Right renal pelvis (tissue), 4 donors: ENCODE results near the gene HACD2. TPM values are rescaled to one million over a fixed set of nuclear protein-coding genes. Genes with fewer than 3 reads are reported as not detected.

ENCODE experiments used
- DNase-seq, 4 donors: peaks; one replicate each; pipeline ENCODE4 v3.0.0-alpha.2; 2013; ENCODE audit warnings: low read depth in 4 of 4, low spot score in 3 of 4, missing footprints in 1 of 4
- polyA plus RNA-seq, 4 donors: library from polyadenylated mRNA; unstranded; fragments of 120-200 nt; gene quantifications; one replicate each; pipeline ENCODE4 v1.2.1, GENCODE V29; 2013; ENCODE audit not compliant: insufficient read length in 4 of 4

The HACD2 gene
- polyA plus RNA-seq, 4 donors, result 45.6 to 60.1 (median 54.3) TPM

DNA sequence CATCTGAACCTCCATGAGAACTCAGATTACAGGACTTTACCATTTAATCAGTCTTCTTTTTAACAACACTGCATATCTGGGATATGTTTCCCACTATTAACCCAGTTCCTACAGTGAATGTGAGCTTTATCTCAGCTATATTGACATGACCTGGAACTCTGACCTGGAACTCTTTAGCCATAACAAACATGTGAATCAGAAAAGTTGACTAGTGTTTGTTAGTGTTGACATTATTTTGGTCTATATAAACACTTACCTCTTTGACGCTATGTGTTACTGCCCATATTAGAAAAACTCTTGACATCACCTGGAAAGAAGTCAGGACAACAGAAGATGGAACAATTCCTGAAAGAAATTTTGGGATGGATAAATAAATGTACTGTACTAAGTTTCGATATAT lies 56.7 kb downstream of the HACD2 start:
- no peak for DNase-seq

DNA sequence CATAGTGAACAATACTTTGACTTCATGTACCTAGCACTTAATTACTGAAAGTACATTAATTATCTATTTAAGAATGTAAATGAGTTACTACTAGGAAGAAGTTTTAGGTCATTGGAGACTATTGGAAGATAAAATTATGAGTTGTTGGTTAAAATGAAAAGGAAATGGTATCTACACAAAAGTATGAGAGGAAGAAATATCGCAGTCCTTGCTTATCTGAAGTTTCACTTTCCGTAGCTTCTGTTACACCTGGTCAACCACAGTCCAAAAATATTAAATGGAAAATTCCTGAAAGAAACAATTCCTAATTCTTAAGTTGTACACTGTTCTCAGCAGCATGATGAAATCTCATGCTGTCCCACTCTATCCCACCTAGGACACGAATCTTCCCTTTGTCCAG lies 57.8 kb downstream of the HACD2 start:
- no peak for DNase-seq

DNA sequence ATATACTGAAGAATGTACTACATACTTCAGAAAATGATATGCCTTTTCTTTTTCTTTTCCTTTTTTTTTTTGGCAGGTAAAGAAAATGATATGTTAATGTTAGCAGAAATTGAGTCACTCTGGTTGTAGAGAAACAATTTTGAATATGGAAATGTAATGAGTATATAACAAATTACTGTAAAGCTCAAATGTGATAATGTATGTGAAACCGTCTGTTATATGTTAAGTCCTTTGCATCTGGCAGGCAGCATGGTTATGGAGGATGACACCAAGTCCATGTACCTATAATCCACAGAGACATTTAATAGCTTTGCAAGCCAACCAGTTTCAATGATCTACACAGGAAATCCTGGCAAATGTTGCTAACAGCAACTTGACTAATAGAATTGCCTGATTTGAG lies 58.4 kb downstream of the HACD2 start:
- no peak for DNase-seq

DNA sequence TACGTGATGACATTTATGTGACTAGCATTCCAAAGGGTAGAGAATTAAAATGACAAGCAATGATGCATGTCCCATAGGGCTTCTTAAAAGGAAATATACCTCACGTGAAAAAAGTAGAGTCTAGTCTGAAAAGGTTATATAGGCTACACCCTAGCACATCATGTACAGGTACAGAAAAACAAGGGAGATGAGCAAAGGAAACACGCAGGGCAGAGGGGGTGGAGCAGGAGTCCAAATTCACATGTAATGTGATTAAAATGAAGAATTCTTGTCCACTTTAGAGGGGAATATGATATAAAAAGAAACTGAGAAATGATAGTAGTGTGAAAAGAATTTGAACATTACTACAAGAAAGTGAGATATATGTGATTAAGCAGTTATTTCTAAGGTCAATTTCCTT lies 59.4 kb downstream of the HACD2 start:
- DNase-seq, result no peak

DNA sequence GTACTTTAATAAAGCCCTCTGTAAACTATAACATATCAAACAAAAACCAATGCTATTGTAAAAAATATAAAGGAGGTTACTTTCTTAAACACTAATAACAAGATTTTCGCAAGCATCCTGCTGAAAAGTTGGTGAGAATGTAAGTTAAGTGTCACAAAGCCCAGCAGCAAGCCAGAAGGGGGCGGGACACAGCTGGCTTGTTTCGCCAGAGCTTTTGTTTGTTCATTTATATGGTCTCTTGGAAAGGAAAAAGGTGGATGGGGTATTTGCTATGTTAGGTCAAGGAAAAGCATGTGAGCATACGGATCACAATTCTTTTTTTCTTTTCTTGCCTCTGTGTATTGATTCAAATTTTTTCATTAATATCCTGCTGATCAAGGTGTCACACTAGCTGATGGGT lies 59.9 kb downstream of the HACD2 start:
- DNase-seq, result no peak

DNA sequence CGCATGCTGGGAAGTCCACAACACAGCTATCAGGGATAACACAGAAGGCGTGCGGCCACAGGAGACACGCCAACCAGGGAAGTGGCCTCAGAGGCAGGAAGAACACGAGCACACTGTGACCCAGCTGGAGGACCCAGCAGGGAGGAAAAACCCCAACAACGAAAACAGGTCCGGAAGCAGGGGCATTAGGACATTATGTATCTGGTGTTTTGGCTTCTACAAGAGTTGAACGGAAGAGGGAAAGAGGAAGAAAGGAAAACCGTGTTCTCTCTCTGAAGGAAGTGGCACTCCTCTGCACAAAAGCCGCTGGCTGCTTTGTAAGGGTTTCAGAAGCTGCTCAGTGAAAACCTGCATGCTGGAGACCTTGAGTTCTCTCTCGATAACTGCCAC lies 61.8 kb downstream of the HACD2 start:
- DNase-seq, result no peak

DNA sequence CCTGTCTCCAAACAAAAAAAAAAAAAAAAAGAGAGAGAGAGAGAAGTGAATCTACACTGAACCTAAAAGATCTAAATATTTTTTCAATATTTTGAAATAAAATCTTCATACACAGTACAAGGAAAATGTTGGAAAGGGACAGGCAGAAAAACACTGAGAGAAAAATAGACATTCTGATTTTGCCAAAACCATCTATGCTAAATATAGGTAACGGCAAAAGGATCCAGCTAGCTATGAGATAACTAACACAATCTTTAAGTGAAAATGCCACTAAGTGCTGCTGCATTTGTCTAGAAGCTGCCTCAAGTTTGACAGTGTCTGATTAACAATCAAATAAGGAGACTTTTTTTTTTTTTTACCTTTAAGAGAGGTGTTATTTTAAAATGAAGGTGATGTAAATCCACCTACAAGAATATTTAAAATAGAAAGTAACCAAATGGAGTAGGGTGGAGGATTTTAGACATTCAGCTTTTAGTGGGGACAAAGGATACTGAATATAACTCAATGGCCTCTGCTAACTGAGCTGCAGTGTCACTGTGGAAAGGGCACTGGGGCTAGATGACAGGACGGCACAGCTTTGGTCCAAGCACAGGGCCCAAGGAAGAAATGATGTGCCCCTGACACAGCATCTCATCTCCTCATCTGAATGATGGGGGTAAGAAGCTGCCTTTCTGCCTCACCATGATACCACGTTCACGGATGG lies 62.4 kb downstream of the HACD2 start:
- no peak for DNase-seq

DNA sequence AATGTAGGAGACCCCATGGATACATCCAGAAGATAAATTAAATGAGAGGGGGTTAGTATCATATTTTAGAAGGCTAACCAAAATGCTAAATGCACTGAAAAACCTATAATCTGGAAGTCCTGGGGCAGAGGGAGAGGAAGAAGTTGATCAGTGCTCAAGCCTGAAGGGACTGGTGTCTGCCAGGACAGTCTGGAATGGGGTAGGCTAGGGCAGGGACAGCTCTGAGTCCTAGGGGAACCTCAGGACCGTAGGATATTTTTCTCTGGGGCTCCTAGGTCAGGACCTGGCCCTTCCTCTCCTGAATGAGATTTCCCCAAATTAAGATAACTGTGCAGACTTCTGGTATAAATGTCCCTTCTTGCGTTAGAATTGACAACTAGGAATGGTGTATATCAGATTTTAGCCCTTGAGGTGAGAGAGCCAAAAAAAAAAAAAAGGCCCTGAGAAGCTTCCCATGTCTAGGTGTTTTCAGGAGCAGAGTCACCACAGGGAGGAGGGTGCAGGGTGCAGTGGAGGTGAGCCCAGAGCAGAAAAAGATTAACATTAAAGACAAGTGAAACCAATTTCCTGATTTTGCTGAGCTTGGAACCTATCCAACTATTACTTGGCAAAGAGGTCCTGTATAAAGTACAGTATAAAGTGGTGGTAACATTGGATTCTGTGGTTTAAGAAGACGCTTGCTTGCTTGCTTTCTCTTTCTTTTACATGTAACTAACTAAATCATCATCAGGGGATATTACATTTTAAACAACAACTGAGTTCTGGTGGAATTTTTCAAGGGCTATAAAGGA lies 63.5 kb downstream of the HACD2 start:
- no peak for DNase-seq

DNA sequence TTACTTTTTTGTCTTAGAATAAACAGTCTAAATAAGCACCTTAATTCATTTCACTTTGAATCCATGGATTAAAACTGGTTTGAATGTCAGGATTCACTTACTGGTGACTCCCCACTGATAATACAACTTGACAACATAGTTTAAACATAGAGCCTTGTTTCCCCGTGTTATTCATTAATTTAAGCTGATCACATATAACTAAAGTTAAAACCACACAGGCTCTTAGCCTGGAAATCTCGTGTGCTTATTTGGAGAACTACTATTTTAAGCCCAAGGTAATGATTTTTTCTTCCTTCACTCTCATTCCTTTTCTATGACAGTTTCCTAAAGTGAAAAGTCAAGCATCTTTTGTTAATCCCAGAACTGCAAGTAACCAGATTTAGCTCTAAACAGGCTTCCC lies 64.2 kb downstream of the HACD2 start:
- no peak for DNase-seq

DNA sequence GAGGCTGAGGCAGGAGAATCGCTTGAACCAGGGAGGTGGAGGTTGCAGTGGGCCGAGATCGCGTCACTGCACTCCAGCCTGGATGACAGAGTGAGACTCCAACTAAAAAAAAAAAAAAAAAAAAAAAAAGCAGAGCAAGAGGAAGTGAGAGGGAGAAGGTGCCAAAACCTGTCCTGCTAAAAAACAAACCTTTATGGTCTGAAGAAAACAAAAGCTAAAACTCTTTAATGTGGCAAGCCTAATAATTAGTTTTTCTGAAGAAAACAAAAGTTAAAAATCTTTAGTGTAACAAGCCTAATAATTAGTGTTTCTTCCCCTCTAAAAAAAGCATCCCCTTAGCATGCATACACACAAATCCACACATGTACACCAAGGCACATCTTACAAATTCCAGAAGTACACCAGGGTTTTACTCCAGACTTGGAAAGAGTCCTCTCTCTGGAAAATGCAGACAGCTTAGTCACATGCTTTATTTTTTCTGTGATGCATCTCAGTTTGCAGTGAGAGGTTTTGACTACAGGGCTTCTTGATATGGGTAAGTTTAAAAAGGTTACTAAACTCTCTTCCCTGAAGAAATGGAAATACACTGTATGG lies 65.9 kb downstream of the HACD2 start:
- DNase-seq, result no peak

DNA sequence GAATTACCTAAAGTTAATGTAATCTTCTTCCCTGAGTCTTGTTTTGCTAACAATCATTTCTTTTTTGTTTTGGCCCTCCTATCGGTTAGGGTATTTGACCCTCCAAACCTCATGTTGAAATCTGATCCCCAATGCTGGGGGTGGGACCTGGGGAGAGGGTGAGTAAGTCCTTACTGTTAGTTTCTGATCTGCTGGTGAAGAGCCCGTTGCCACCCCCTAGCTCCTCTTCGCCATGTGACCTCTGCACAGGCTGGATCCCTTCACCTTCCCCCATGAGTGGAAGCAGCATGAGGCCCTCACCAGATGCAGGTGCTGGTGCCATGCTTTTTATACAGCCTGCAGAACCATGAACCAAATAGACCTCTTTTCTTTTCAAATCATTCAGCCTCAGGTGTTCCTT lies 73.1 kb downstream of the HACD2 start:
- DNase-seq, result no peak

DNA sequence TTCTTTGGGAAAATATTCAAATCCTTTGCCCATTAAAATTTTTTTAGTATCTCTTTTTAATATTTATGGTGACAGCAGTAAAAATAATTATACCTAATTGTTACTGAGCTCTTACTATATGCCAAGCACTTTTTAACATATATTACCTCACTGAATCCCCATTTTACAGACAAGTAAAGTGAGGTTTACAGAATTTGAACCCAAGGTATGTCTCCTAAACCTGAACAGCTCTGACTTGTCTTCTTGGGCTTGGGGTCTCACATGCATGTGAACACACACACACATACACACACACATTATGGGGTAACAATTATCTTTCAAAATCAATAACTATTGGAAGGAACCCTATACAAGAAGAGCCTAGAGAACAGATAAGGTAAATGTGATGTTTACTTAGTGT lies 73.8 kb downstream of the HACD2 start:
- no peak for DNase-seq

DNA sequence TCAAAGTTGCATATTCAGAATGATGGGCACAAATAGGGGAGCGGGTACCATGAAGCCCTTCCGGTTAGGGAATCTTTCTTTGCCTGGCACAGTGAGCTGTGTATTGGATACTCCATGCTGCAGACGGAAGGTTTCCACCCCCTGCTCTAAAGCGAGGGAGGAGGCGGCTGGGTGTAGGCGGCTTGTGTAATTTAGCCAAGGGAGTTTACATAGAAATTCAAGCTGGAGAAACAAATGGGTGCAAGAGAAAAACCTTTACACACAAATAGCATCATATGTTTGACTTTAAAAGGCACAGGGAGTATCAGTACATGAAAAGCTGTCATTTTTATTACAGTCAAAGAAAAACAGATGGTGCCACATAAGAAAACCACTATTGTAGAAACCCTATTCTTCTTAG lies 76.7 kb downstream of the HACD2 start:
- DNase-seq, result peak in 1 of 4 donors; percentile 24

DNA sequence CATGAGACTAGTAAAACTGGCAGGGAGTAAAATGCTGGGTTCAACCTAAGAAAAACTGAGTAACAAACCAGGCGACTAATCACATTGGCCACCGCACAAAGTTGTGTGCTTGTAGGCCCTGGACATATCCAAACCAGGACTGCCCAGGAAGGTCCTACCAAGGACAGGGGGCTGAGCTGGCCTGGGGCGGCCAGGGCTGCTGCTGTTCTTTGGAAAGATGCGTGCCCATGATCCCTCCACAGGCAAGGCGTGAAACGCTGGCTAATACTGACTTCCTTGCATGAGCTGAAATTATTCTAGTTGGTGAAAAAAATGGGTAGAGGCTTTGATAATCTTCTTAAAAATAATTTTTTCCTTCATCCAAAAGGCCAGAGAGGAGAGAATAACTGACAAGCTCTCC lies 79.0 kb downstream of the HACD2 start:
- DNase-seq, result no peak

DNA sequence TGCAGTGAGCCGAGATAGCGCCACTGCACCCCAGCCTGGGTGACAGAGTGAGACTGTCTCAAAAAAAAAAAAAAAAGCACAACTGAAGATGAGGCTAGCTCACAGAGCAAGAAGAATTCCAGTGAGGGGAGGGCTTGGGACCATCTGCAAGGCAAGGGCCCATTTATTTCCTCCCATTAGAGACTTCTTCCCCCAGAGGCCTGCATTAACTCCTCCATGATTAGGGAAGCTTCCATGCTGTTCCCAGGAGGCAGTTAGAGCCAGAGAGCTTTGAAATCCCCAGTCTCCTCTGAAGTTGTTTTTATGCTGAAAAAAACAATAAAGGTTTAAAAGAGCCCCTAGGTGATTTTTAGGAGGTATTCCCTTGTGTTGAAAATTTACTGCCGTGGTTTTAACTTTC lies 81.7 kb downstream of the HACD2 start:
- no peak for DNase-seq

DNA sequence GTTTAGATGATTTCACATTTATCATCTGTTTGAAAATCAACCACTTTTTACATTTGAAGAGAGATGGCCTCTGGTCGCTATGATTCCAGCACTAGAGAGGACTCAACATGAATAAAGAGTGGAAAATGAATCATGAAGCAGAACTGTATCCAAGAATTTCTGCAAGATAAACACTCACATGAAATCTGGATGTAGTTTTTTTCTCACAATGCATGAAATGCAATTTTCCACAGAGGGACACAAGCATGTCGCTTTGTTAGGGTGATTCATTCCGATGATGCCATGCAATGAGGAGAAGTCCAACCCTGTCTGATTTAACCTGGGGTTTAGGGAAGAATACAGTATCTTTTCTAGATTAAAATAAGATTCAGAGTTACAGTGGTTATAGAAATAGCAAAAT lies 85.5 kb downstream of the HACD2 start:
- DNase-seq, result no peak

DNA sequence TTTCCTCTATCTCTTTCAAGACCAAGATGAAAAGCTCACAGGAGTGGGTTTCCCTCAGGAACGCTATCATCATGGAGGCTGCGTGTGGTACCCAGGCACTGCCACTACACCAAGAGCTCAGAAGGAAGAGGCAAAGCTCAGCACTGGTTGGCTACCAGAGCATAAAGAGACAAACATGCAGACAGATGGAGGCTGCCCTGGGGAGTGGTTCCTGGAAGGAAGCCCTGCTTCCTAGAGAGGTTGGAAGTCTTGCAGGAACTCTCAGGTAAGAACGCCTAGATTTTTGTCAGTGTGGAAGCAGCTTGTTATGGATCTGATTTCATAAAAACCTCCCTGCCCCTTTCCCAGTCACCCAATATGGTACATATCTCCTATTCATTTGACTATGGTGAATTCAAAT lies 86.1 kb downstream of the HACD2 start:
- no peak for DNase-seq

DNA sequence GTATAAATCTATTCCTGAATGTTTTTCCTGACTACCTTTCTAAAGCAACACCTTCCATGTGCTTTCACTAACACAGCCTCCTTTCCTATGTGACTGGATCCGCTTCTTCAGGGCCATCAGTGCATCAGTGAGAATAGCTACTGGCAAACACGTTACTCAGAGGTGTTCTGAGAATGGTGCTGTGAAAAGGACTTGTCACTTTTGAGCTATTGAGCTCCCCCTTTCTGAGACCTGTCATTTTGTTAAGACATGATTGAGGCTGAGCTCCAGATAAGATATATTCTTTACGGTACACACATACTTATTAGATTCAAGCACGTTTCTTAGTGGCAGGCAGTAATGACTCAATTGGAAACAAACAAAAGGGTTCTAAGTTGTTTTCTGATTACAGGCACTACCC lies 90.9 kb downstream of the HACD2 start:
- no peak for DNase-seq

DNA sequence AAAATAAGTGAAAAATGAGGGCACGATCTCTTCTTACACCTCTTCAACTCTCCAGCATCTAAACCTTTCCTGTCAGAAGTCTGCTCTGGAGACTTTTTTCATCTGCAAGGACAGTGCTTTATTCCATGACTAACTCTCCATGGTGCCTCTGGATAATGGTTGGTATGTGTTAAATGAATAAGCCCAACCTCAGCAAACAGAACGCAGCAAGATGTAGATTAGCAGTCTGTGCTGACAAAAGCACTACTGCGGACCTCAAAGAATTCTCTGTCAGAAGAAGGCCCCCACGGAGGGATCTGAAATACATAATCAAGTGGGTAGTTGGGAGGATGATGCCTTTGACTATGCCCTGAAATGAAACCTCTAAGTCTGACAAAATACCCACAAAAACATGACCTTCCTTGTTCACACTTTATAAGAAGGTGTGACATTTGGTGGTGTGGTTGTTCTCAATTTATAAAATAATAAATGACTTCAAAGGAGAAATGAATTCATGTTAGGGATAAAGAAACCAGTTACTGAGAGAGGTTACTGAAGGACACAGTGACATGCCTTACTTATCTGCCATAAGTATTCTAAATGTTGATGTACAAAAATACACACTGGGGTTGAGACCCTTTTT lies 92.8 kb downstream of the HACD2 start:
- no peak for DNase-seq

DNA sequence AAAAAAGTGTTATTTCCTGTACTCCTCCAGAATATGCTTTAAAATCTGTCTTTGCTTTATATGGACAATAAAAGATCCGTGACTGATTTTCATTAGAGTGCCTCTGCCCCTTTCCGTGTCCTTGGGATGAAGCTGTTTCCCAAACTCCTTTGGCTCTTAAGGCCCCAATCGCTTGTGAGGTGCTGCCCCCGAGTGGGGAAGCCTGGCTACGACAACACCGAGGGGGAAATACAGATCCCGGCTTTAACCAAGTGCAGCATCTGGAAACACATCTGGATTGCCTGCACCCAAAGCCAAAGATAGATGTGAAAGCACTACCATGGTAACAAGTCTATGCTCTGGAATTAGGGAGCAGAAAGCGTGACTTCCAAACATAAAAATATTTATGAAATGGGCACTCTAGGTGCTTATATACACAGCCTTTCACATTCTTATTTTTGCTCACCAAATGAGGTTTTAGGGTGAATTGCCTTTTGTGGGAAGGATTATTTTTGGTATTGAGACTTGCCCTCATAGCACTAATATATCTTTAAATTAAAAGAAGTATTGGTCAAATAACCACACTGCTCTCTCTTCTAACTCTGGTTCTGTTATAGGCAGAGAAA lies 95.4 kb downstream of the HACD2 start:
- peak; percentile 39 to 58 (median 56) for DNase-seq
